ENCODE data around the gene SH3GL1.

DNA sequence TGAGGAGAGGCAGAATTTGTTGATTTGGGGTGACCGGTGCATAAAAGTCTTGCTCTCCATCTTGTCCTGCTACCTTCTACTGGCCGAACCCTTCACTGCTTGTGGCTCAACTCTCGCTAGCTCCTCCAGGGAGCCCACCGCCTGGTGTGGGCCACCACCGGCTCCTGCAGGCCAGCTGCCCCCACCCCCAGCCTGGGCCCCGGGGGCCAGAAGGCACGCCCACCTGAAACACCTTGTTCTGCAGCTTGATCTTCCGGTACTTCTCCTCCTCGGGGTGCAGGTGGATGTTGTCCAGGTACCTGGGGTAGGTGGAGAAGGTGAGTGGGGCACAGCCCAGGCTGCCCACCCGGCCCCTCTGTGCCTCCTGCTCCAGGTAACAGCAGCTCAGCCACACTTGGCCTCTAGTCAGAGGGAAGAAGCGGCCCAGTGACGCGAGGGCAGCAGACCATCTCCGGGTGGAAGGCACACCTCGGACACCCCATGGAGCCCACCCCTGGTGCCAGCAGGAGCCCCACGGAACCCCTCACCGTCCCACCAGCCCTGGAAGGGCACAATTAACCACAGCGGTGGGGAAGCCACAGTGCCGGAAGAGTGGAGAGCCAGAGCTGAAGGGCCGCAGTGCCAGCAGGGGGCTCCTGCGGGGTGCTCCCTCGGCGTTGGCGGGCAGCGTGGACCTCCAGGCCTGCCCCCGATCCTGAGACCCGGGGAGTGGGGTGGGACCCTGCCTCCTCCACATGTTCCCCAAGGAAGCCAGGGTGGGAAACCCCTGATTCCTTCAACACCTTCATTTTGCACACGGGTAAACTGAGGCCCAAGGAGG is 47.2 kb upstream of the SH3GL1 start:
- no peak for TF ChIP-seq EZH2 (IDR thresholded peaks at IDR 0.05; ENCODE audit: borderline replicate concordance)
- TF ChIP-seq, protein P1, sequence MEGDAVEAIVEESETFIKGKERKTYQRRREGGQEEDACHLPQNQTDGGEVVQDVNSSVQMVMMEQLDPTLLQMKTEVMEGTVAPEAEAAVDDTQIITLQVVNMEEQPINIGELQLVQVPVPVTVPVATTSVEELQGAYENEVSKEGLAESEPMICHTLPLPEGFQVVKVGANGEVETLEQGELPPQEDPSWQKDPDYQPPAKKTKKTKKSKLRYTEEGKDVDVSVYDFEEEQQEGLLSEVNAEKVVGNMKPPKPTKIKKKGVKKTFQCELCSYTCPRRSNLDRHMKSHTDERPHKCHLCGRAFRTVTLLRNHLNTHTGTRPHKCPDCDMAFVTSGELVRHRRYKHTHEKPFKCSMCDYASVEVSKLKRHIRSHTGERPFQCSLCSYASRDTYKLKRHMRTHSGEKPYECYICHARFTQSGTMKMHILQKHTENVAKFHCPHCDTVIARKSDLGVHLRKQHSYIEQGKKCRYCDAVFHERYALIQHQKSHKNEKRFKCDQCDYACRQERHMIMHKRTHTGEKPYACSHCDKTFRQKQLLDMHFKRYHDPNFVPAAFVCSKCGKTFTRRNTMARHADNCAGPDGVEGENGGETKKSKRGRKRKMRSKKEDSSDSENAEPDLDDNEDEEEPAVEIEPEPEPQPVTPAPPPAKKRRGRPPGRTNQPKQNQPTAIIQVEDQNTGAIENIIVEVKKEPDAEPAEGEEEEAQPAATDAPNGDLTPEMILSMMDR (IDR thresholded peaks at IDR 0.05; ENCODE audit: poor library complexity) = no peak
- no peak for TF ChIP-seq EZH2phosphoT487 (IDR thresholded peaks at IDR 0.05; ENCODE audit: low read depth, severe bottlenecking, unreplicated experiment)

Data from hepatocyte (in vitro differentiated cells).